ENCODE measurements around the gene PRPS1.
"Not testable (repeated sequence)": the region's sequence is repeated elsewhere in the genome, so short reads cannot be mapped to it uniquely, and the experiment has no call there.

- TF ChIP-seq POLR2A (IDR thresholded peaks at IDR 0.05; ENCODE audit: low read length); GATA1 (IDR thresholded peaks at IDR 0.05; ENCODE audit: low read depth, low read length): not testable (repeated sequence)
Measured at GRCh38 chrX:107685586-107685985, 57.3 kb downstream of the PRPS1 start.

Measured in erythroblast (primary cell).